HCT116 (cell line): ENCODE measurements around the gene ICAM1.

Experiments
- CTCF ChIP-seq, 3 experiments: fragments of 200-600 bp in 1 of 3; sonication (generic) in 1 of 3; IDR thresholded peaks in 2 of 3; conservative IDR thresholded peaks in 1 of 3; 2 replicates each; pipeline ENCODE4 v1.5.1; 2012 to 2017; ENCODE audit warnings: low read depth in 2 of 3, low read length in 2 of 3, antibody characterized with exemption in 1 of 3, borderline replicate concordance in 1 of 3, control low read depth in 1 of 3, mild to moderate bottlenecking in 1 of 3, mixed read lengths in 1 of 3, mixed run types in 1 of 3, moderate library complexity in 1 of 3; ENCODE audit not compliant: insufficient read depth in 1 of 3
- EGR1 ChIP-seq: IDR thresholded peaks from 2 replicates; pipeline ENCODE4 v1.6.1; 2012; ENCODE audit warnings: low read depth
- EZH2 ChIP-seq: fragments of 200-600 bp; sonication (generic); IDR thresholded peaks from 2 replicates; pipeline ENCODE4 v1.6.1; 2017; ENCODE audit warnings: antibody characterized with exemption, mixed run types
- JUND ChIP-seq: IDR thresholded peaks from 2 replicates; pipeline ENCODE4 v1.6.1; 2012
- POLR2A ChIP-seq: IDR thresholded peaks from 2 replicates; pipeline ENCODE4 v1.7.0; 2011; ENCODE audit warnings: borderline replicate concordance; ENCODE audit not compliant: insufficient read depth, insufficient read length; ENCODE audit errors: extremely low read depth
- RAD21 ChIP-seq: IDR thresholded peaks from 2 replicates; pipeline ENCODE4 v1.6.1; 2012; ENCODE audit warnings: low read depth, mild to moderate bottlenecking
- REST ChIP-seq: IDR thresholded peaks from 2 replicates; pipeline ENCODE4 v1.6.1; 2012; ENCODE audit warnings: low read depth
- SIN3A ChIP-seq: IDR thresholded peaks from 2 replicates; pipeline ENCODE4 v1.6.1; 2012; ENCODE audit warnings: low read depth
- SP1 ChIP-seq: IDR thresholded peaks from 2 replicates; pipeline ENCODE4 v1.6.1; 2012; ENCODE audit warnings: low read depth
- SRF ChIP-seq: IDR thresholded peaks from 2 replicates; pipeline ENCODE4 v1.6.1; 2012; ENCODE audit warnings: low read depth
- TCF7L2 ChIP-seq: IDR thresholded peaks from 2 replicates; pipeline ENCODE4 v1.7.0; 2011; ENCODE audit warnings: borderline replicate concordance, inconsistent platforms; ENCODE audit not compliant: insufficient read depth, insufficient read length; ENCODE audit errors: extremely low read depth
- ZBTB33 ChIP-seq: IDR thresholded peaks from 2 replicates; pipeline ENCODE4 v1.6.1; 2011; ENCODE audit warnings: mild to moderate bottlenecking, low read length, moderate library complexity; ENCODE audit not compliant: insufficient replicate concordance; ENCODE audit errors: extremely low read depth
- ZNF274 ChIP-seq: fragments of 200-500 bp; sonication (Bioruptor generic); IDR thresholded peaks from 2 replicates; pipeline ENCODE4 v1.6.1; 2014; ENCODE audit warnings: mild to moderate bottlenecking, low read depth, low read length, inconsistent platforms

- no peak for TF ChIP-seq CTCF (IDR thresholded peaks at IDR 0.05 in 2 of 3, conservative IDR thresholded peaks at IDR 0.05 in 1 of 3; ENCODE audit: borderline replicate concordance in 1 of 3, insufficient read depth in 1 of 3, low read depth in 2 of 3, low read length in 2 of 3)
- TF ChIP-seq POLR2A, result no peak
- no peak for TF ChIP-seq SRF
- no peak for TF ChIP-seq RAD21
- no peak for TF ChIP-seq JUND
- TF ChIP-seq EGR1, result no peak
- no peak for TF ChIP-seq TCF7L2
- TF ChIP-seq EZH2, result no peak
- TF ChIP-seq SP1, result no peak
- no peak for TF ChIP-seq REST
- no peak for TF ChIP-seq ZNF274
- no peak for TF ChIP-seq ZBTB33
- no peak for TF ChIP-seq SIN3A
Observed at GRCh38 chr19:10270616-10271394, at the start of gene ICAM1.
